ENCODE results near the gene RAP2B.

The RAP2B gene

GRCh38 chr3:153161138-153161713 is 800 bp upstream of the RAP2B start:
- DNase-seq = peak; percentile 100

GRCh38 chr3:153162513-153163392 is 727 bp downstream of the RAP2B start:
- no peak for DNase-seq

GRCh38 chr3:153163393-153163724 is 1.3 kb downstream of the RAP2B start:
- DNase-seq = peak; percentile 36

GRCh38 chr3:153163756-153164550 is 1.9 kb downstream of the RAP2B start:
- no peak for DNase-seq

- no peak for DNase-seq
Observed at GRCh38 chr3:153165261-153165681, 3.2 kb downstream of the RAP2B start.

GRCh38 chr3:153166206-153166605 is 4.2 kb downstream of the RAP2B start:
- DNase-seq = no peak

- DNase-seq = no peak
Observed at GRCh38 chr3:153166796-153167195, 4.8 kb downstream of the RAP2B start.

GRCh38 chr3:153169793-153170383 is 7.9 kb downstream of the RAP2B start:
- DNase-seq = no peak

GRCh38 chr3:153171256-153171655 is 9.2 kb downstream of the RAP2B start:
- no peak for DNase-seq

GRCh38 chr3:153171918-153172317 is 9.9 kb downstream of the RAP2B start:
- no peak for DNase-seq

- no peak for DNase-seq
Observed at GRCh38 chr3:153172796-153173757, 11.1 kb downstream of the RAP2B start.

GRCh38 chr3:153173758-153174516 is 11.9 kb downstream of the RAP2B start:
- peak; percentile 65 for DNase-seq

GRCh38 chr3:153176197-153176596 is 14.2 kb downstream of the RAP2B start:
- DNase-seq = no peak

GRCh38 chr3:153180860-153181372 is 18.9 kb downstream of the RAP2B start:
- DNase-seq = no peak

- DNase-seq = no peak
Observed at GRCh38 chr3:153182501-153183293, 20.7 kb downstream of the RAP2B start.

- DNase-seq = no peak
Observed at GRCh38 chr3:153190923-153191322, 28.9 kb downstream of the RAP2B start.

- DNase-seq = no peak
Observed at GRCh38 chr3:153192327-153192726, 30.3 kb downstream of the RAP2B start.

- peak; percentile 7 for DNase-seq
Observed at GRCh38 chr3:153193786-153194476, 31.9 kb downstream of the RAP2B start.

GRCh38 chr3:153195349-153195879 is 33.4 kb downstream of the RAP2B start:
- DNase-seq = no peak
